ENCODE data around the gene ESPNL. TPM values are rescaled to one million over a fixed set of nuclear protein-coding genes. Genes with fewer than 3 reads are reported as not detected.

The ESPNL gene
- total and polyA plus RNA-seq, 9 of the 15 experiments (the other 6 are each of a cell fraction or from before 2014, with no cell fraction given) = 0.03 to 0.09 (median 0.05) TPM; not detected in 3

GRCh38 chr2:238097988-238098871 is 1.9 kb upstream of the ESPNL start:
- WGBS (ENCODE audit: insufficient coverage, low coverage, missing lambda C conversion rate) = 13% methylated on average over 24 of the region's 37 CpGs
- Histone ChIP-seq H3K4me1 (replicated peaks in 1 of 2; ENCODE audit: control insufficient read depth in 2 of 2, insufficient read depth in 2 of 2, low read length in 2 of 2) (peaks cover 6 to 44% of the 10 kb centered on the region in 2 experiments; a peak in 3 of 5 replicates), H3K27ac (ENCODE audit: extremely low read depth, low read depth, low read length) (peak overlapping the region; percentile 36; the same call in 1 of the 3 replicates), H3K36me3 (ENCODE audit: control insufficient read depth, insufficient read depth, low read length) (peaks cover 8% of the 10 kb centered on the region; the same call in 1 of the 3 replicates), H3K4me3 (no peak overlapping the region), H3K9me3 (replicated peaks; ENCODE audit: control insufficient read depth, insufficient read depth, low read depth, low read length) (no peaks in the 10 kb centered on the region), H3K9ac (ENCODE audit: insufficient read depth in 1 of 2, low read depth in 2 of 2, low read length in 2 of 2) (peak overlapping the region in 1 of 2 experiments; percentile 75; a peak in 2 of 4 replicates), H3K9me1 (ENCODE audit: control insufficient read depth, insufficient read depth, low read length) (peaks cover 3% of the 10 kb centered on the region), H3K27me3 (ENCODE audit: control insufficient read depth in 2 of 2, insufficient read depth in 2 of 2, low read length in 2 of 2) (no peaks in the 10 kb centered on the region), H4K20me1 (replicated peaks; ENCODE audit: control insufficient read depth, insufficient read depth, low read length) (no peaks in the 10 kb centered on the region), H3K4me2 (ENCODE audit: insufficient read depth, low read length) (peak overlapping the region; percentile 46), H2AFZ (ENCODE audit: low read depth, low read length) (peak overlapping the region; percentile 68), H3K79me2 (ENCODE audit: control insufficient read depth, insufficient read depth, low read length) (no peaks in the 10 kb centered on the region)
- BruUV-seq (replicated peaks) = TSS peak; percentile 40
- intact Hi-C loops (cut with micrococcal nuclease) (no loop called here), in situ Hi-C loops (cut with MboI) (no loop called here)
- FAIRE-seq = peak; percentile 95
- CTCF ChIA-PET (ENCODE audit: low intra/inter-chr PET ratio) = no interaction called here
- POLR2A ChIA-PET = interaction anchor here (0.8 to 1.9 kb wide), 6 partner anchors 11 to 103 kb away, joined by 3 to 8 read pairs (median 4); partner anchors contain the start of gene SCLY
- DNase-seq (ENCODE audit: extremely low read depth in 1 of 4, low spot score in 3 of 4) = peak; percentile 87 to 96 (median 92)
- peak; percentile 100 for ATAC-seq
- TF ChIP-seq RBM17 (IDR thresholded peaks at IDR 0.05; ENCODE audit: borderline replicate concordance, low read depth, low read length) (no peak), E2F1 (CRISPR knock-in tag; IDR thresholded peaks at IDR 0.05) (no peak), FOXM1 (IDR thresholded peaks at IDR 0.05; ENCODE audit: low read depth) (no peak), FOXM1 (CRISPR knock-in tag; IDR thresholded peaks at IDR 0.05; ENCODE audit: low read depth) (no peak), POLR2G (IDR thresholded peaks at IDR 0.05; ENCODE audit: low read depth, low read length) (peak; percentile 34; the same call in 1 of the 2 replicates), ELF4 (CRISPR knock-in tag; IDR thresholded peaks at IDR 0.05) (no peak), PHF8 (IDR thresholded peaks at IDR 0.05; ENCODE audit: borderline replicate concordance, low read length) (peak; percentile 17; the same call in 1 of the 2 replicates), ILF3 (IDR thresholded peaks at IDR 0.05; ENCODE audit: borderline replicate concordance) (no peak), HNRNPUL1 (IDR thresholded peaks at IDR 0.05; ENCODE audit: low read length) (peak; percentile 99), ZNF695 (CRISPR knock-in tag; IDR thresholded peaks at IDR 0.05) (no peak), ZNF407 (IDR thresholded peaks at IDR 0.05; ENCODE audit: low read depth) (peak; percentile 58; the same call in 1 of the 2 replicates), PURB (CRISPR knock-in tag; IDR thresholded peaks at IDR 0.05; ENCODE audit: low read depth) (no peak)
